GM10248 (cell line): ENCODE results near the gene CIDEC.
"Not testable (repeated sequence)": the region's sequence is repeated elsewhere in the genome, so short reads cannot be mapped to it uniquely, and the experiment has no call there.

Experiments used
- CTCF ChIA-PET: fragments of 300-600 bp; sonication (Branson Sonifier 250); formaldehyde crosslinking; extraction: SDS; loops from one replicate; lab custom pipeline; 2021; ENCODE audit warnings: antibody characterized with exemption; lab: Yijun Ruan, JAX
- POLR2A ChIA-PET: fragments of 350-650 bp; sonication (Branson Sonifier 250); formaldehyde crosslinking; extraction: SDS; loops from one replicate; lab custom pipeline; 2020; ENCODE audit warnings: antibody characterized with exemption; lab: Yijun Ruan, JAX
- DNase-seq: peaks from one replicate; pipeline ENCODE4 v3.0.0; 2012; ENCODE audit errors: extremely low spot score
- TF ChIP-seq, protein P1 (sequence below): IDR thresholded peaks from 2 replicates; pipeline ENCODE4 v1.5.1; 2012; ENCODE audit warnings: mild to moderate bottlenecking, low read depth; ENCODE audit errors: extremely low read depth, missing control alignments, control extremely low read depth

Gene CIDEC

GRCh38 chr3:9848860-9849259 is 31.2 kb downstream of the CIDEC start:
- CTCF ChIA-PET: interaction anchor here (0.6 to 1.5 kb wide), 7 partner anchors 8 to 890 kb away, joined by 3 to 4 read pairs (median 3); no protein-coding TSS in a partner anchor
- POLR2A ChIA-PET, DNase-seq: not testable (repeated sequence)
- TF ChIP-seq, protein P1, sequence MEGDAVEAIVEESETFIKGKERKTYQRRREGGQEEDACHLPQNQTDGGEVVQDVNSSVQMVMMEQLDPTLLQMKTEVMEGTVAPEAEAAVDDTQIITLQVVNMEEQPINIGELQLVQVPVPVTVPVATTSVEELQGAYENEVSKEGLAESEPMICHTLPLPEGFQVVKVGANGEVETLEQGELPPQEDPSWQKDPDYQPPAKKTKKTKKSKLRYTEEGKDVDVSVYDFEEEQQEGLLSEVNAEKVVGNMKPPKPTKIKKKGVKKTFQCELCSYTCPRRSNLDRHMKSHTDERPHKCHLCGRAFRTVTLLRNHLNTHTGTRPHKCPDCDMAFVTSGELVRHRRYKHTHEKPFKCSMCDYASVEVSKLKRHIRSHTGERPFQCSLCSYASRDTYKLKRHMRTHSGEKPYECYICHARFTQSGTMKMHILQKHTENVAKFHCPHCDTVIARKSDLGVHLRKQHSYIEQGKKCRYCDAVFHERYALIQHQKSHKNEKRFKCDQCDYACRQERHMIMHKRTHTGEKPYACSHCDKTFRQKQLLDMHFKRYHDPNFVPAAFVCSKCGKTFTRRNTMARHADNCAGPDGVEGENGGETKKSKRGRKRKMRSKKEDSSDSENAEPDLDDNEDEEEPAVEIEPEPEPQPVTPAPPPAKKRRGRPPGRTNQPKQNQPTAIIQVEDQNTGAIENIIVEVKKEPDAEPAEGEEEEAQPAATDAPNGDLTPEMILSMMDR: peak; percentile 58

GRCh38 chr3:9847870-9848269 is 32.2 kb downstream of the CIDEC start:
- not testable (repeated sequence) for DNase-seq

DNA sequence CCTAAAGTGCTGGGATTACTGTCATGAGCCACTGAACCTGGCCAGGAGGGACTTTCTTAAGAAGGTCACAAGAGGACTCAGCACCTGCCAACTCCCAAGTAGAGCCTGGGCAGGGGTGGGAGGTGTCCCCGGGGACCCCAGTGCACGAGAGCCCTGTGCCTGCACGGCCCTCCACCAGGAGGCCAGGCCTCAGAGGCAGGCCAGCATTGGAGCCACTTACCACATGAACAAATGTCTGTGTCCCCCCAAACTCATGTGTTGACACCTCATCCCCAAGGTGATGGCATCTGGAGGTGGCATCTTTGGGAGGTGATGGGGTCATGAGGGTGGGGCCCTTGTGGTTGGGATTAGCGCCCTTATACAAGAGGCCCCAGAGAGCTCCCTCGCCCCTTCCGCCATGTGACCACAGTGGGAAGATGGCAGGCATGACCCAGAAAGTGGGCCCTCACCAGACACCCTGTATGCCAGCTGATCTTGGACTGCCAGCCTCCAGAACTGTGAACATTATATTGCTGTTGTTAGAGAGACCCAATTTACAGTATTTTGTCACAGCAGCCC is 33.0 kb downstream of the CIDEC start:
- TF ChIP-seq, protein P1: no peak
- ChIA-PET CTCF (interaction anchor here (0.8 to 1.8 kb wide), 6 partner anchors 8 to 343 kb away, joined by 3 to 4 read pairs (median 3); partner anchors contain the start of gene CRELD1), POLR2A (no interaction called here)
- no peak for DNase-seq

More at GRCh38 chr3:9847870-9848269, 32.2 kb downstream of the CIDEC start:
- POLR2A ChIA-PET: not testable (repeated sequence)
- CTCF ChIA-PET: interaction anchor here (1.4 kb wide), 2 partner anchors 83 to 475 kb away, joined by 3 to 4 read pairs; no protein-coding TSS in a partner anchor

GRCh38 chr3:9846231-9846630 is 33.8 kb downstream of the CIDEC start:
- TF ChIP-seq, protein P1: no peak
- POLR2A ChIA-PET: interaction anchor here (0.5 kb wide), 1 partner anchor 57 kb away, joined by 3 read pairs; no protein-coding TSS in a partner anchor
- DNase-seq: no peak
- CTCF ChIA-PET: interaction anchor here (0.8 to 1.8 kb wide), 8 partner anchors 9 to 343 kb away, joined by 3 to 4 read pairs (median 3); partner anchors contain the start of gene CRELD1

DNA sequence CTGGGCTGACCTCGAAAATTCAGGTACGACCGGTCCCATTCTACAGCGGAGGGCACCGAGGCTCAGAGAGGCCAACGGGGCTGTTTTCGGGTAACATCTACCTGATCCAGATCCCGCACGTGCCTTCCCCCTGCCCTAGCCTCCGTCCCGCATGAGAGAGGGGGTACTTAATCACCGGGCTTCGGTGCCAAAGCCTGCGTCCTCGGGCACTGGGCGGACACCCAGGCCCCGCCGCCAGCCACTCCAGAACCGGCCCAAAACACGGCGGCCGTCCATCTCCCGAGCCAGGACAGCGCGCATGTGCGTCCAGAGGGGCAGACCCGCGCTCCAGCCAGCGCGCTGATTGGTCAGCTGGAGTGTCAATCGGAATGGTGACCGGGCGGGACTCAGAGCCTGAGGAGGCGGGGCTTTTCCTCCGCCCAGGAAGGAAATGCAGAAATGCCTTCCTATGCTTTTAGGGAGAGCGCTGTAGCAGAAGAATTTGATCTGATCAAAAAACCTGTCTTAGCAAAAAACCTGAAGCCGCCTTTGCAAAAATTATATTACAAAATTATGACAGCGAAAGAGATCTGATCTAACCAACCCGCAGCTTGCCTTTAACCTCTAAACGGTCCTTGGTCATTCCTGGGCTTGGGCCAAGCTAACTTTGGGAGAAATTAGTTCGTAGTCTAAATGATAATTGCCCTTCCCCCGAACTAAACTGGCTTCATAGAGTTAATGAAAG is 36.2 kb downstream of the CIDEC start, which contains the start of gene RPUSD3:
Gene RPUSD3 (minus strand): TSS at position 294 of the 724 bp plus-strand sequence. CDS start 18 bp downstream, at position 276.
- TF ChIP-seq, protein P1: no peak
- POLR2A ChIA-PET: no interaction called here
- DNase-seq: peak; percentile 100
- CTCF ChIA-PET: interaction anchor here (1.0 to 2.0 kb wide), 4 partner anchors 9 to 477 kb away, joined by 3 to 4 read pairs (median 3); partner anchors contain the start of gene SEC13

- TF ChIP-seq, protein P1: no peak
- POLR2A ChIA-PET: no interaction called here
These were observed 39.0 kb downstream of the CIDEC start for GRCh38 chr3:9841015-9841414.

More at GRCh38 chr3:9841015-9841414, 39.0 kb downstream of the CIDEC start:
- CTCF ChIA-PET: interaction anchor here (1.0 to 1.9 kb wide), 7 partner anchors 8 to 353 kb away, joined by 3 to 7 read pairs (median 4); partner anchors contain the start of gene CRELD1
- DNase-seq: no peak
